ENCODE measurements around the gene CCDC85C.

DNA sequence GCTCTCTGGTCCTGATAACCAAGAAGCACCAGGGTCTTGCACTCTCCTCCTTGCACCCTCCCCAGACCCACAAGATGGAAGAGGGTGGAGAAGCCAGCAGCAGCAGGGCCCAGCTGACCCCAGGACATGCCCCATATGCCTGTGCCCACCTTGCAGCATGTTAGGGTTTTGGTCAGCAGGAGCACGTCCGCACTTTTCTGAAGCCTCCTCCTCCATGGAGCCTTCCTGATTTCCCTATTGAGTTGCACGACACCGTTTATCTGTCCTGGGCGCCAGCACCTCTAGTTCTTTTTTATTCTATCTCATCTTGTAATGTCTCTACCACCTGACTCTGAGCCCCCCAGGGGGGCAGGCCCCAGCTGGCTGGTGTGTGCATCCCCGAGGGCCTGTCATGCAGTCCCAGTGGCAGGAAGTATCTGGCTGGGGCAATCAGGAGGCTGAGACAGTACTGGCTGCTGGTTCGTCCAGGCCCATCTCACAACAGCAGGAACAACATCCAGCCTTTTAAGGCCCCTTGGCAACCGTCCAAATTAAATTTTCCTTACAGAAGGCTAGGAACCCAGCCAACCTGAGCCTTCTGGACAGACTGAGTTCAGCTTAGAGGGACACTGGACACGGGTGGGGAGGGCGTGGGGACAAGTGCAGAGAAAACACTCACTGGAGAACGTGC, 39.6 kb downstream of the CCDC85C start:
- TF ChIP-seq, protein P1, sequence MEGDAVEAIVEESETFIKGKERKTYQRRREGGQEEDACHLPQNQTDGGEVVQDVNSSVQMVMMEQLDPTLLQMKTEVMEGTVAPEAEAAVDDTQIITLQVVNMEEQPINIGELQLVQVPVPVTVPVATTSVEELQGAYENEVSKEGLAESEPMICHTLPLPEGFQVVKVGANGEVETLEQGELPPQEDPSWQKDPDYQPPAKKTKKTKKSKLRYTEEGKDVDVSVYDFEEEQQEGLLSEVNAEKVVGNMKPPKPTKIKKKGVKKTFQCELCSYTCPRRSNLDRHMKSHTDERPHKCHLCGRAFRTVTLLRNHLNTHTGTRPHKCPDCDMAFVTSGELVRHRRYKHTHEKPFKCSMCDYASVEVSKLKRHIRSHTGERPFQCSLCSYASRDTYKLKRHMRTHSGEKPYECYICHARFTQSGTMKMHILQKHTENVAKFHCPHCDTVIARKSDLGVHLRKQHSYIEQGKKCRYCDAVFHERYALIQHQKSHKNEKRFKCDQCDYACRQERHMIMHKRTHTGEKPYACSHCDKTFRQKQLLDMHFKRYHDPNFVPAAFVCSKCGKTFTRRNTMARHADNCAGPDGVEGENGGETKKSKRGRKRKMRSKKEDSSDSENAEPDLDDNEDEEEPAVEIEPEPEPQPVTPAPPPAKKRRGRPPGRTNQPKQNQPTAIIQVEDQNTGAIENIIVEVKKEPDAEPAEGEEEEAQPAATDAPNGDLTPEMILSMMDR (IDR thresholded peaks at IDR 0.05) = no peak
- TF ChIP-seq ZFX (IDR thresholded peaks at IDR 0.05; ENCODE audit: borderline replicate concordance) = no peak
